ENCODE data around the gene SNHG17. TPM values are rescaled to one million over a fixed set of nuclear protein-coding genes. Genes with fewer than 3 reads are reported as not detected.
"Not testable (repeated sequence)": the region's sequence is repeated elsewhere in the genome, so short reads cannot be mapped to it uniquely, and the experiment has no call there.

Gene SNHG17
- total and polyA plus RNA-seq, 9 of the 15 experiments (the other 6 are each of a cell fraction or from before 2014, with no cell fraction given) = 29.8 to 106 (median 57.7) TPM

DNA sequence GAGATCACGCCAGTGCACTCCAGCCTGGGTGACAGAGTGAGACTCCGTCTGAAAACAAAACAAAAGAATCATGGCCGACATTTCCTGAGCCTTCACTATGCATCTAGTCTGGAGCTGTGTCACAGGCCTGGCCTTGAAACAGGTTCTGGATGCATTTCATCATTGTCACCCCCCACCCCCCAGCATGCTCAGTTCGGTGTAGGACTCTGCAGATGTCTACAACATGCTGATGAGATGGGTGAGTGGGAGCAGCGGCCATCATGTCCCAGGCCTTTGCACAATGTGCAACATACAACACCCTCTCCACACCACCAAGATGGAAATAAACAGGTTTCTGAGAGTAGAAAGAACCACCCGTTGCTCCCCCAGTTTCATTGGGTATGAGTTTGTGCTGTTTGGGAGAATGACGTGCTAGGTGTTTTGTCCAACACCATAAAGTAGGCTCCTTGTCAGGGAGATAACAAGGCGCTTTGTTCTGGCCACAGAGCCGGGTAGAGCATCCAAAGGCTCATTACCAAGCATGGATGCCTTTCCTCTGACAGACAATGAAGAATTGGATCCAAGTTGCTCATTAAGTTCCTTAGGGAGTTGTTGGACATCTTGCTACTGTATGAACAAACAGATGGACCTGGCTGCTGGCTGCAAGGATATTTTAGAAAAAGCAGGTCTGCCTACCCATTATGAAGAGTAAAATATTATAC, 22.1 kb downstream of the SNHG17 start (continued):
- no peak for TF ChIP-seq CREB3 (tag; conservative IDR thresholded peaks at IDR 0.05; ENCODE audit: low read depth)

DNA sequence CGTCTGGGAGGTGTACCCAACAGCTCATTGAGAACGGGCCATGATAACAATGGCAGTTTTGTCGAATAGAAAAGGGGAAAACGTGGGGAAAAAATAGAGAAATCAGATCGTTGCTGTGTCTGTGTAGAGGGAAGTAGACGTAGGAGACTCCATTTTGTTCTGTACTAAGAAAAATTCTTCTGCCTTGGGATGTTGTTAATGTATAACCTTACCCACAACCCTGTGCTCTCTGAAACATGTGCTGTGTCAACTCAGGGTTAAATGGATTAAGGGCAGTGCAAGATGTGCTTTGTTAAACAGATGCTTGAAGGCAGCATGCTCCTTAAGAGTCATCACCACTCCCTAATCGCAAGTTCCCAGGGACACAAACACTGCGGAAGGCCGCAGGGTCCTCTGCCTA, 27.3 kb downstream of the SNHG17 start:
- H3K9ac ChIP-seq (ENCODE audit: insufficient read depth in 1 of 2, low read depth in 2 of 2, low read length in 2 of 2); H3K9me3 ChIP-seq (replicated peaks; ENCODE audit: control insufficient read depth, insufficient read depth, low read depth, low read length); H3K36me3 ChIP-seq (ENCODE audit: control insufficient read depth, insufficient read depth, low read length); H3K27ac ChIP-seq (ENCODE audit: extremely low read depth, low read depth, low read length); H3K4me2 ChIP-seq (ENCODE audit: insufficient read depth, low read length); H3K9me1 ChIP-seq (ENCODE audit: control insufficient read depth, insufficient read depth, low read length); H2AFZ ChIP-seq (ENCODE audit: low read depth, low read length); H3K4me1 ChIP-seq (replicated peaks in 1 of 2; ENCODE audit: control insufficient read depth in 2 of 2, insufficient read depth in 2 of 2, low read length in 2 of 2); H4K20me1 ChIP-seq (replicated peaks; ENCODE audit: control insufficient read depth, insufficient read depth, low read length); FAIRE-seq; DNase-seq (ENCODE audit: extremely low read depth in 1 of 4, low spot score in 3 of 4); H3K27me3 ChIP-seq (ENCODE audit: control insufficient read depth in 2 of 2, insufficient read depth in 2 of 2, low read length in 2 of 2); BruUV-seq (replicated peaks); in situ Hi-C loops (cut with MboI); H3K79me2 ChIP-seq (ENCODE audit: control insufficient read depth, insufficient read depth, low read length); H3K4me3 ChIP-seq; ATAC-seq: not testable (repeated sequence)
- ChIA-PET CTCF (ENCODE audit: low intra/inter-chr PET ratio) (interaction anchor here (0.6 to 4.3 kb wide), 2 partner anchors 66 to 70 kb away, joined by 3 to 53 read pairs; no protein-coding TSS in a partner anchor), POLR2A (interaction anchor here (0.6 kb wide), 1 partner anchor 53 kb away, joined by 3 read pairs; no protein-coding TSS in a partner anchor)
- WGBS (ENCODE audit: insufficient coverage, low coverage, missing lambda C conversion rate) = 42% methylated on average over 5 of the region's 9 CpGs
- intact Hi-C loops (cut with micrococcal nuclease) = loop anchor here (1.0 kb wide), 2 partner anchors 71 to 179 kb away; no protein-coding TSS in a partner anchor

Measured in K562 (cell line).